Cardiac septum (tissue), 1 donor: ENCODE results near the gene CLASP2. TPM values are rescaled to one million over a fixed set of nuclear protein-coding genes. Genes with fewer than 3 reads are reported as not detected.

Experiments
- DNase-seq: peaks from one replicate; pipeline ENCODE4 v3.0.0-alpha.2; 2020; ENCODE audit warnings: low spot score
- intact Hi-C: fragments of 100-400 bp; cut with DNase I; formaldehyde crosslinking; loops from one replicate; pipeline ENCODE4 v1.14.0; 2022
- total RNA-seq: library from RNA; stranded (reverse); fragmentation: NEBNext Ultra II Directional; extraction: Animal tissue kit (Norgen Biotek cat#: 25700); gene quantifications from one replicate; pipeline ENCODE4 v1.2.1, GENCODE V29; 2021
- donor health status: DM: no; HTN: no; CAD: no.

The CLASP2 gene
- total RNA-seq, 1 donor from 2014 or later: 70.1 TPM

DNA sequence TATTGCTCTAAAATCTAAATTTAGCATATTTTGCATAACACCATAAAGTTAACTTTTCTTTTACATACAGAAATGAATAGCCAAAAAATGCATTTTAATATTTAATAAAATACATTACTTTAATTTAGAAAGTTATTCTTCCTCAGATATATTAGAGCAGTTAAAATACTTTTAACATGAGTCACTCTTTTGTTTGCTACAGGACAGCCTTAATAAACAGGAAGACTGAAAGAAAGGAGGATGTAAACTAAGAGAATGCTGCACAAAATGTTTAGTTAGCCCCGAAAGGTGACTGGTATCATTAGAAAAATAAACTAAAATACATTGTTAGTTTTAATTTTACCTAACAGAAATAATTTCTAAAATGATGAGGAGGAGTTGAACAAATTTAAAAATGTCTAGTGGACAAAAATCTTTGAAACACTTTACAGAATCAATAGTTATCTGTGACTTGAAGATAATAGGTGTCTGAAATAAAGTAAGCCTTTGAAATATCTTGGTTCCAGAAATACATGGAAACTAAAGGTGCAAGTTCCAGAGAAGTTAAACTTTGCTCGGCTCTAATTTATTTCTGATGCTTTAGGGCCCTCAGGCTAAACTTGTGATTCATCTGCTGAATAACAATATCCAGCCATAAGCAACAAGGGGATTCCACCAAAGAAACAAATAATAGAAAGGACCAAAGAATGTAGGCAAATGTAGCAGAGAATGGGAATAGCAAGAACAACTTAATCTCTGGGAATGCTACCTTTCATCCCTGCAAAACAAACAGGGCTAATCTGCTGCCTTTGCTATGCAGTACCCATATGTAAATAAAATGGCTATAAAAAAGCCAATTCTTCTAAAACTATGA is 139.5 kb downstream of the CLASP2 start:
- intact Hi-C loops: no loop called here
- DNase-seq: no peak

DNA sequence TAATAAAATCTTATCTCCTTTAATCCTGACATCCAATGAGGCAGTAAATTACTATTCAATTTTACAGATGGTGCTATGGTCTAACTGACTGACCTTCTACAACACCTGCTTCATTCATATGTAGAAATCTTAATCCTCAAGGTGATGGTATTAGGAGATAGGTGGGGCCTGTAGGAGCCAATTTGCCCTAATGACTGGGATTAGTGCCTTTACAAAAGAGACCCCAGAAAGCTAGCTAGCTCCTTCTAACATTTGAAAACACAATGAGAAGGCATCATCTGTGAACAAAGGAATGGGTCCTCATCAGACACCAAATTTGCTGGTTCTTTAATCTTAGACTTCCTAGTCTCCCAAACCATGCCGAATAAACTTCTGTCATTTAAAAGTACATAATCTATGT is 140.5 kb downstream of the CLASP2 start:
- intact Hi-C loops: no loop called here
- no peak for DNase-seq

DNA sequence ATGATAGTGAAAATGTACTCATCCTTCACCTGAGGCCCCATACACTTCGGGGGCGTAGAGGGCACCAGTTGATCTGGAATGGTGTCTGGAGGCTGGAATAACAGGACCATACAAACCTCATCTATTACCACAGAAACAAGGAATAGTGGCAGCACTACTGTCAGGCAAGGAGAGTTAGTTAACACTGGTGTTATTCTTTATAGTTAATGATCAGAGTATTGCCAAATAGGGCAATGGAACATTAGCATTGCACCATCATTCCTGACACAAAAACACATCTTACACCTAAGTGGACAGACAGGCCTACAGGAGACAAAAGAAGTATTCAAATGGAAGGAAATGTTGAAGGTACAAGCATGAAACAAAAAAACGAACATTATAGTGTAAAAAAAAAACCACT is 140.9 kb downstream of the CLASP2 start:
- no peak for DNase-seq
- intact Hi-C loops: no loop called here

- DNase-seq: no peak
- intact Hi-C loops: no loop called here
Observed at GRCh38 chr3:33575311-33575710, 142.7 kb downstream of the CLASP2 start.

GRCh38 chr3:33557829-33558228 is 160.2 kb downstream of the CLASP2 start:
- DNase-seq: no peak
- intact Hi-C loops: no loop called here

DNA sequence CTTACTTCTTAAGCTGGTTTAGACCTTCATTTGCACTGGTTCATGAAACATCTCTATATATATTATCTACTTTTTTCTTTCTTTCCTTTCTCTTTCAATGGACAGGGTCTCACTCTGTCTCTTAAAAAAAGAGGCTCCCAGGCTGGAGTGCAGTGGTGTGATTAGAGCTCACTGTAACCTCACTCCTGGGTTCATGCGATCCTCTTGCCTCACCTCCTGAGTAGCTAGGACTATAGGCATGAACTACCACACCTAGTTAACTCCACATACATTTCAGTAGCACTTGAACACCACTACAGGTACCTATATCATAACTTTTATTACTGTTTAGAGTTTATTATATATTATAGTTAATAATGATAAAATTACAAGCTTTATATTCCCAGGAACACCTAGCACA is 160.8 kb downstream of the CLASP2 start:
- DNase-seq: no peak
- intact Hi-C loops: no loop called here

GRCh38 chr3:33547101-33547500 is 171.0 kb downstream of the CLASP2 start:
- DNase-seq: no peak

DNA sequence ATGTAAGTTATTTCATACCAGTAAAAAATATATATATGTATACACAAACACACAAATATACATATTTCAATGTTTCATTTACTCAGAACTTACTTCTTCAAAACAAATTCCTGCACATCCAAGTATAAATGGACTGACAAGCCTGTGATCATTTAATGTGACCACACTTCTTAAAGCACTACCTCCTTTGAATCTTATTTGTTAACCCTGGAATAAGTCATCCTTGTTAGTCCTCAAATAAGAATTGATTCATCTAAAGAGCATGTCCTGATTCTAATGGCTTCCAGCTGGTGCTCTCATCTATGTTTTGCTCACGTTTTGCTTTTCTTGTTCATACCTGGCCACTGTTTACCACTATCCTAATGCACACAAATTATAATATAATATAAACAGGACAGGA is 173.9 kb downstream of the CLASP2 start:
- intact Hi-C loops: no loop called here
- no peak for DNase-seq

More at GRCh38 chr3:33547101-33547500, 171.0 kb downstream of the CLASP2 start:
- intact Hi-C loops: no loop called here

GRCh38 chr3:33543601-33544000 is 174.5 kb downstream of the CLASP2 start:
- intact Hi-C loops: no loop called here
- DNase-seq: no peak

GRCh38 chr3:33541918-33542317 is 176.1 kb downstream of the CLASP2 start:
- intact Hi-C loops: no loop called here
- DNase-seq: no peak

GRCh38 chr3:33538678-33539339 is 179.2 kb downstream of the CLASP2 start:
- intact Hi-C loops: no loop called here
- DNase-seq: no peak

DNA sequence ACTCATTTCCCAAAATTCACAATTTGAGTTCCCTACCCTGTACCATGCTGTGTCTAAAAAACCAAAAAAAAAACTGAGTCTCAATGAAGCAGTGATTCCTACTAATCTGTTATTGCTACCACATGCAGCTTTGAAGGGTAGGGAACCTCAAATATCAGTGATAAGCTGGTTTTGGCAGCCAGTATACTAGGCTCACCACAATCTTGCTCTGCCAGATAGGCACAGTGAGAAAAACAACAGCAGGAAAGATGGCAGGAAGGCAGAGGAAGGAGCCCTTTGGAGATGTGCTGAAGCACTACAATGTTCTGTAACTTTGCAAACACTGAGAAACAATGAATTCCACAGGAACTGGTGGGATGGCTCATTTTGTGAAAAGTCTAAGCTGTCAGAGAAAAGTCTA is 180.9 kb downstream of the CLASP2 start:
- DNase-seq: no peak
- intact Hi-C loops: no loop called here

- DNase-seq: no peak
- intact Hi-C loops: no loop called here
Observed at GRCh38 chr3:33526787-33527186, 191.3 kb downstream of the CLASP2 start.

GRCh38 chr3:33525232-33525631 is 192.8 kb downstream of the CLASP2 start:
- DNase-seq: no peak
- intact Hi-C loops: no loop called here

DNA sequence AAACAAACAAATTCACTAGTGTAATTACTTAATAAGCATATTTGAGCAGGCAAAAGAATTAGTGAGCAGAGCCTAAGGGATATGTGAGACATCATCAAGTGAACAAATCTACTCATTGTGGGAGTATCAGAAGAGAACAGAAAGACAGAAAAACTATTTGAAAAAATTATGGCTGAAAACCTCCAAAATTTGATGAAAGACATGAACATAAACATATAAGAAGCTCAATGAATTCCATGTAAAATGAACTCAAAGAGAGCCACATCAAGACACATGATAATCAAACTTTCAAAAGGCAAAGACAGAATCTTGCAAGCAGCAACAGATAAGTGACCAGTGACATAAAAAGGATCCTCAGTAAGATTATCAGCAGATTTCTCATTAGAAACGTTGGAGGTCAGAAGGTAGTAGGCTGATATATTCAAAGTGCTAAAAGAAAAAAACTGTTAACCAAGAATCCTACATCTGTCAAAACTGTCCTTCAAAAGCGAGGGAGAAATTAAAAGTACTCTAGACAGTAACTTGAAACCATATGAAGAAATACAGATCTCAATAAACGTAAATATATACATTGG is 194.9 kb downstream of the CLASP2 start:
- intact Hi-C loops: no loop called here
- DNase-seq: no peak

DNA sequence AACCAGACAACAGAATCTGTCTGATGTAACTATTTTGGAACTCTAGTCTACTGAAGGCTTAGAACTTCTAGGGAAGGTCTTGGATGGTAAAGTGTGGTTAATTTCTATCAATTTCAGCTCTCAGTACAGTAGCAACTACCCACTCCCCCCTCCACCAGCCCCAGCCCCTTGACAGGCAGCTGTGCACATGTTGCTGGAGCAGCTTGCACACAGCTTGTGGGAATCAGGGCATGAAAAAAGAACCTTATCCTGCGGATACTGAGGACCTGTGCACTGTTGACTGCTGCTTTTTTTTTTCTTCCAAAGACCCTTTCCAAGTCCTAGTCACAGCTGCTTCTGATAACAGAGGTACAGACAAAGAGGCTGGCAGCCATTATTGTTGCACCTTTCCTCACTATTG is 196.3 kb downstream of the CLASP2 start:
- intact Hi-C loops: no loop called here
- DNase-seq: no peak

DNA sequence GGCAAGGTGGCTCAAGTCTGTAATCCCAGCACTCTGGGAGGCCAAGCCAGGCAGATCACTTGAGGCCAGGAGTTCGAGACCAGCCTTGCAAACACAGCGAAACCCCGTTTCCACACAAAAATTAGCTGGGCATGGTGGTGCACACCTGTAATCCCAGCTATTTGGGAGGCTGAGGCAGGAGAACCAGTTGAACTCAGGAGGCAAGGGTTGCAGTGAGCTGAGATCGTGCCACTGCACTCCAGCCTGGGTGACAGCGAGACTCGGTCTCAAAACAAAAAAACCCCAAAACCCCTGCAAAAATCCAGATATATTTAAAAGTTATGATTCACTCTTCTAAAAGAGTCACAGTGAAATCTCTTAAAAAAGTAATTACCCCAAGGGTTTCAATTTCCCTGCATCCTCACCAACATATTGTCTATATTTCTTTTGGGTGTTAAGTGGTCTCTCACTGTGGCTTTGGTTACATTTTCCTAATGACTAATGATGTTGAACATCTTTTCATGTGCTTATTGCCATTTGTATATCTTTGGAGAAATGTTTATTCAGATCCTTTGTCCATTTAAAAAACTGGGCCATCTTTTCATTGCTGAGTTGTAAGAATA is 204.7 kb downstream of the CLASP2 start:
- no peak for DNase-seq
- intact Hi-C loops: no loop called here

DNA sequence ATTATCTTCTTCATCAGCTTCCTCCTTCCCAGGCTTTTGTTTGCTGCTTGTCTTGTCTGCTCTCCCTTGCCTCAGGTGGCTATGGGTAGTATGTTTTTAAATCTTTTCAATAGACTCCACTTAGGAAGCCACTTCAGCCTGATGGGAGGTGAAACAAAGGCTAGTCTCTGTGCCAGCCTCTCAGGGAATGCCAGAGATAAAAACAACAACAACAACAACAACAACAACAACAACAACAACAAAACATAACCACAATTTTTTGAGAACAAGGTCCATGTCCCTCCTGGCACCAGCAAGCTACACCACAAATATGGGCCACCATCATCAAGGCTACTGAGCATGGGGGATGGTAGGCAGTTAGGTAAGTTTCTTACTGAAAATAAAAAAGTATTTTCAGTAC is 213.0 kb downstream of the CLASP2 start:
- intact Hi-C loops: no loop called here
- no peak for DNase-seq

GRCh38 chr3:33496449-33496848 is 221.6 kb downstream of the CLASP2 start:
- intact Hi-C loops: no loop called here
- DNase-seq: no peak

- no peak for DNase-seq
- intact Hi-C loops: no loop called here
Observed at GRCh38 chr3:33491721-33492120, 226.3 kb downstream of the CLASP2 start.
